Stimulated activated CD4-positive, alpha-beta T cell treated with anti-CD3 and anti-CD28 coated beads, Interleukin-2, amount 100 ng/mL, for 48 hours (primary cell): Measurements from ENCODE around the gene LRRK1.

Source experiments
- DNase-seq, 2 donors: peaks; one replicate each; pipeline ENCODE4 v3.0.0-alpha.2; 2020

LRRK1 gene, protein sequence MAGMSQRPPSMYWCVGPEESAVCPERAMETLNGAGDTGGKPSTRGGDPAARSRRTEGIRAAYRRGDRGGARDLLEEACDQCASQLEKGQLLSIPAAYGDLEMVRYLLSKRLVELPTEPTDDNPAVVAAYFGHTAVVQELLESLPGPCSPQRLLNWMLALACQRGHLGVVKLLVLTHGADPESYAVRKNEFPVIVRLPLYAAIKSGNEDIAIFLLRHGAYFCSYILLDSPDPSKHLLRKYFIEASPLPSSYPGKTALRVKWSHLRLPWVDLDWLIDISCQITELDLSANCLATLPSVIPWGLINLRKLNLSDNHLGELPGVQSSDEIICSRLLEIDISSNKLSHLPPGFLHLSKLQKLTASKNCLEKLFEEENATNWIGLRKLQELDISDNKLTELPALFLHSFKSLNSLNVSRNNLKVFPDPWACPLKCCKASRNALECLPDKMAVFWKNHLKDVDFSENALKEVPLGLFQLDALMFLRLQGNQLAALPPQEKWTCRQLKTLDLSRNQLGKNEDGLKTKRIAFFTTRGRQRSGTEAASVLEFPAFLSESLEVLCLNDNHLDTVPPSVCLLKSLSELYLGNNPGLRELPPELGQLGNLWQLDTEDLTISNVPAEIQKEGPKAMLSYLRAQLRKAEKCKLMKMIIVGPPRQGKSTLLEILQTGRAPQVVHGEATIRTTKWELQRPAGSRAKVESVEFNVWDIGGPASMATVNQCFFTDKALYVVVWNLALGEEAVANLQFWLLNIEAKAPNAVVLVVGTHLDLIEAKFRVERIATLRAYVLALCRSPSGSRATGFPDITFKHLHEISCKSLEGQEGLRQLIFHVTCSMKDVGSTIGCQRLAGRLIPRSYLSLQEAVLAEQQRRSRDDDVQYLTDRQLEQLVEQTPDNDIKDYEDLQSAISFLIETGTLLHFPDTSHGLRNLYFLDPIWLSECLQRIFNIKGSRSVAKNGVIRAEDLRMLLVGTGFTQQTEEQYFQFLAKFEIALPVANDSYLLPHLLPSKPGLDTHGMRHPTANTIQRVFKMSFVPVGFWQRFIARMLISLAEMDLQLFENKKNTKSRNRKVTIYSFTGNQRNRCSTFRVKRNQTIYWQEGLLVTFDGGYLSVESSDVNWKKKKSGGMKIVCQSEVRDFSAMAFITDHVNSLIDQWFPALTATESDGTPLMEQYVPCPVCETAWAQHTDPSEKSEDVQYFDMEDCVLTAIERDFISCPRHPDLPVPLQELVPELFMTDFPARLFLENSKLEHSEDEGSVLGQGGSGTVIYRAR (N-terminal part only)

DNA sequence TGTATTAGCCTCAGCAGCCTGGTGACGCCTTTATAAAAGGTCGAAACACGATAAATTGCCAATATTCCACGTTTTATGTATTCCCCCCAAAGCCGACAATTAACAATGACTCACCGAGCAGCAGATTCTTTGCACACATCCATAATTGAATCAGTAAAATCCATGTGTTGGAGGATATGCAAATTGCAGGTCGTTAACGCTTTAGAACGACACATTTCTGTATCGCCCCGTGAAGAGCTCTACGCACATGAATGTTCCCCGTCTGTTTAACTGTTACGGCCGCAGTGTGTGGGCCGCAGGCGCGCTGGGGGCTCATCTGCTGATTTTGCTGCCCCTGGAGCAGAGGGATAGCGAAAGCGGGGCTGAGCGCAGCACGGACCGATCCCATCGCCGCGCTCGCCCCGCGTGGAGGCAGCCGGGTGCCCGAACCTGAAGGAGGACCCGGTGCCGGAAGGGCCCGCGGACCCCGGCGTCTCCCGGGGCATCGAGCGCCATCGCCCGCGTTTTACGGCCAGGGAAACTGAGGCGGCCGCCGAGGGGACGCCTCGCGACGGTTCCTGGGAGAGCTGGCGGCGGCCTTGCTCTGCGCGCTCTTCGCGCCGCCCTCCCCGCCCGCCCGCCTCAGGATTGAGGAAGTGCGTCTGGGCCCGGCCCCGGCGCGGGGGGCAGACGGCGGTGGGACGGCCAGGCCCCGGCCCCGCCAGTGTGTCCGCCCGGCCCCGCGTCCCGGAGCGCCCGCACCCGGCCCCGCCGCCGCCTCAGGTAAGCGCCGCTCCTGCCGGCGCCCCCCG lies at the start of gene LRRK1:
Gene LRRK1, plus strand, starts transcription at position 668 of the 791 bp plus-strand sequence. CDS start 5,276 bp downstream, outside the sequence.
- DNase-seq, result peak; percentile 7

DNA sequence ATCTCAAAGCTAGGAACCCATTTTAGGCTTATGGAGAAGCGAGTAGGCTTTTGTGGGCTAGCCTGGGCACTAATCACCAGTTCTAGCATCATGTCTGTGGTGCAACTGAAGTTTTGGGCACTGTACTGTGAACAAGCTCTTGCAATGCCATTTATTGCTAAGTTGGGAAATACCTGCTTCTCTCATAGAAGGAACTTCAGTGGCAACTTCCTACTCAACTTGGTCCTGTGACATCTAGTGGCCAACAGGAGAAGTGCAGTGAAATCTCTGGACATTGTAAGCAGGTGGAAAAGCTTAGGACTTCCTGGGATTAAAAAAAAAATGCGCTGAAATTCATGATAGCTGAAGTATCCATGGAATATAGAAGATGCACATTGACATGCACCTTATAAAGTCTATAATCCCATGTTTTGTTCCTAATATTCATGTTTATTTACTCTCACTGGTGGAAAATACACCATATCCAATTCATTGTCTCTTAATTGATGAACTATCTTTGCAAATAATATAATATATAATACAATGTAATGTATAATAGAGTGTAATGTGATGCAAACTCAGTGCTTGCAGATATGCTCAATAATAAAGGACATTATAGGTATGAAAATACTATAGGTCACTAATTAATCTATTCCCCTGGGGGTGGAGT lies 46.0 kb upstream of the LRRK1 start:
- peak; percentile 34 to 43 for DNase-seq

DNA sequence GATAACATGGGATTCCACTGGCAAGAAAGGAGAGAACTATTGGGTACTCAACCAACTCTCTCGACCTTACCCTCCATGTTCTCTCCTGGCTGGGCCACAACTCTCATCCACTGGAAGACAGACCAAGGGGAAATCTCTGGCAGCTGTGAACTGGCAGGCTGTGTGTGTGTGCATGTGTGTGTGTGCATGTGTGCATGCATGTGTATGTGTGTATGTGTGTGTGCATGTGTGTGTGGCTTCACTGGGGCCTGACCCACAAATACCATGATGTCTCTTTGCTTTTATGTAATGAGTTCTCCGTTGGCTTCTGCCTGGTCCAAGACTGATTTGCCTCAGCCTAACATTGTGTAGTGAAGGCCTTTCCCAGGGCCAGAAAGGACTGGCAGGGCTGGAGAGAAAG lies 43.7 kb upstream of the LRRK1 start:
- DNase-seq, result no peak

DNA sequence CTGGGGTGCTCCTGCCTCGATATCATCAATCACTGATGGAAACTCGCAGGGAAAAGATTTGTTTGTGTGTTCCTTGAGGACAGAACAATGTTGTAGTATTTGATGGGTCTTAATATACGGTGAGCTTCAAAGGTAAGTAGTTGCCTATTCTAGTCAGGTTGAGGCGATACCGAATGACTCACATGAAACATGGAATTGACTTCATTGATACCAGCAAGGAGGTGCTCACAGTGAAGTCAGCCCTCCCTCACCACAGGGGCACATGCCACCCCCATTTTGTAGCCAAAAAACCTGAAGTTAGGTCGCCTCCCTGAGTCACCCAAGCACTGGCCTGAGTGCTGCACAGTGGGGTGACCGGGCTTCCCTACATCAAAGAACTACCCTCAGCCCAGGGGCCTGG lies 43.2 kb upstream of the LRRK1 start:
- DNase-seq, result no peak

DNA sequence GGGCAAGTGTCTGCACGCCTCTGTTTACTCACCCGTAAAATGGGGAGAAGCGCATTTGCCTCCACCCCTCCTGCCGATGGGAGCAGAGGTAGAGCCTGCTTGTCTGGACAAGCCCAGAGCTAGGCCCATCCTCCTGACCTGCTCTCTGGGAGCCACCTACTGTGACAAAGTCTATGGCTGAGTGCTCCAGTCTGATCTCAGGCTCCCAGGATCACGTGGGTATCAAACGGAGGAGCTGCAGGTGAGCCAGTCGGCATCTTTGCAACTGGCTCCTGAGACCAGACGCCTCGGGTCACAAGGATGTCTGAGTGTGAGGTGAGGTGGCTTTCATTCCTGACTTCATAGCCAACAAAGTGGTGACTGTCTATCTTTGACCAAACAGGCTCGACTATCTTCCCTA lies 41.6 kb upstream of the LRRK1 start:
- no peak for DNase-seq

DNA sequence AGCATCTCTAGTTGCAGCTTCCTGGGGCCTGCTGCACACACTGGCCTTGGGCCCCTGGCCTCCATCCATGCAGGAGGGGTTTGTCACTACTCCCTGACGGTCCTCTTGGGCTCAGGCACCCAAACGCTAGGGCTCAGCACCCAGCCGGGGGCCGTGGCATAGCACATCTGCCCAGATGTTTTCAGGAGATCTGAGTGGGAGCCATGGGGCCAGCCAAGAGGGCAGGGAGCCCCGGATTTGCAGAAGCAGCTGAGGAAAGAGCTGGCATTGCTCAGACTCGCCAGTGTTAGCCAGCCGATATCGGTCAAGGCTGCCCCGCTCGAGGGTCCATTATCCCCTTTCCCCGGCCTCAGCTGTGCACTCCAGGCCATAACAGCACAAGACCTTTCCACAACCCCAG lies 41.0 kb upstream of the LRRK1 start:
- DNase-seq, result no peak

DNA sequence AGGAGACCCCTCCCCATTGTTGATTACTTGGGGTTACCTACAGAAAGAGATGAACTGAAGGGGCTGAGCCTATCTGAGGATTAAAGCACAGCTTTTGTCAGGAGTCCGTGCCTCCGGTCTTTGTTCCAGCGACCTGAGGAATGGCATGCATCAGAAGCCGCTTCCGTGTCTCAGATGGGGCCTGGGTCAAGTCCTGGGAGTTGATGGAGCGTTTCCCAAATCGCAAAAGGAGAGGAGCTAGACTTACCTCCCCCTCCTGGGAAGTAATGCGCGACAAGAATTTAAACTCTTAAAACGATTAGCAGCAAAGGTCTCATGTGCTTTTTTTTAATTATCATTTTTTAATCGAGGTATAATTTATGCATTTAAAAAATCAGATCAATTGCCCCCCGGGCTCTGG lies 40.5 kb upstream of the LRRK1 start:
- no peak for DNase-seq

DNA sequence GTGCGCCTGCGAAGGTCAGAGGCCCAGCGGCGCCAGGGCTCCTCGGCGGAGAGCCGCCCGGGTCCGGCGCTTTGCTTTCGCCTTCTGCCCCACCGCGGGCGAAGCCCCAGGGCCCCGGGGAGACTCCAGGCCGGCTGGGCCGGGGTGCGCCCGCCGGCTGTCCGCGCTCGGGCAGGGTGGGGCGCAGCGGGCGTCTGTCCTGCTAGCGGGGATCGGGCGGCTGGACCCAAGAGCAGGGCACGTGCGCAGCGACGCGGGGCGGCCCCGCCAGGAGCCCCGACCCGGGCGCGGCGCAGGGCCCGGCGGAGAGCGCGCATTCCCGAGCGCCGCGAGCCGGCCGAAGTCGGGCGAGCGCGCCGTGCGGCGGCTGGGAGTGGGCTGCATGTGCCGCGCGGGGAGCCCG lies 40.1 kb upstream of the LRRK1 start:
- no peak for DNase-seq

DNA sequence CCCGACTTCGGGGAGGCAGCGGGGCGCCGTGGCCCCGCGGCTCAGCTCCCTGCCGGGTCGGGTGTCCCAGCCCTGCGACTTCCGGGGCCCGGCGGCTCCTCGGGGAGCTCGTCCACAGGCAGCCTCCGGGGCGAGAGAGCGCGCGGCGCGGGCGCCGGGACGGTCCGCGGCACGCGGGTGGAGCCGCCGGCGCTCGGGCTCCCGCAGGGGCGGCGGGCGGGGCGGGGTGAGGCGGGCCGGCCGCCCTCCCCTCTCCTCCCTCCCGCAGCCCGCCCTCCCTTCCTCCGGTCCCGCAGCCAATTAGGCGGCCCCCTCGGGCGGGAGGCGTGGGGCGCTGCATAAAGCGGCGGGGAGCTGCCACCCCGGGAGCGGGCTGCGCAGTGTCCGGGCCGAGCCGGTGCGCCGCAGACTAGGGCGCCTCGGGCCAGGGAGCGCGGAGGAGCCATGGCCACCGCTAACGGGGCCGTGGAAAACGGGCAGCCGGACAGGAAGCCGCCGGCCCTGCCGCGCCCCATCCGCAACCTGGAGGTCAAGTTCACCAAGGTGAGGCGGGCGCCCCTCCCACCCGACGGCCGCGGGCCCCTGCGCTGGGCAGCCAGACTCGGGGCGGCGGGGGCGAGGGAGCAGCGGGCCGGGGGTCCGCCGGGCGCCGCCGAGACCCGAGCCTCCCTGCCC lies 39.6 kb upstream of the LRRK1 start, which contains the start of gene ALDH1A3:
Gene ALDH1A3, plus strand, starts transcription at position 368 of the 675 bp plus-strand sequence. Its CDS starts 77 bp downstream, at position 445.
- no peak for DNase-seq

DNA sequence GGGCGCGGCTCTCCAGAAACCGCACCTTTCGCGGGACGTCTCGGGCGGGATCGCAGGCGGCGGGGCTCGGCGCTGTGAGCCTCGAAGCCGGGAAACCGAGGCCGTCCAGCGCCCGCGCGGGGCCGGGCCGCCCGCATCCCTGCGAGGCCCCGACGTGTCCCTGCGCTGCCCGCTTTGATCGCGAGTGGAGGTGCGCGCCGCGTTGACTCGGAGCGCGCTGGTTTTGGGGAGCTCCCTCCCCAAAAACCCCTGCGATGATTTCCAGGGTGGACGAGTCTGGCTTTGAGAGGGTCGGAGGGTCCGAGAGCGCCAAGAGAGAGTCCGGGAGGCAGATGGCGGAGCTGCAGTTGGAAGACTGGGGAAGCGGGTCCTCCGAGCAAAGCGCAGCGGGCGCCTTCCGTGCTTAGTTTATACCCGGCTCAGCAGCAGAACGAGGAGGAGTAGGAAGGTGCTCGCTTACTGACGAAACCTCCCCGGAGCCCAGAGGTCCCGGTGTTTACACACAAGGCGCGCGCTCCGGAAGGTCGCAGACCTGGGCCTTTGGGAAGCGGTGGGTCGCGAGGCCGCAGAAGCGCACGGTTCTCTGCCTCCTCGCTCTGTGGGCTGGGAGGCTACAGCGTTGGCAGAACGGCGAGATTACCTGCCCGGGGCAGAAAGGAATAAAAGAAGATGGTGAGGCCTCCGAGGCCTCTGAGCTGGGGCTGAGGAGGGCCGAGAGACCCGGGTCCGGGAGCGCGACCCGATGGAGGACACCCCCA lies 38.8 kb upstream of the LRRK1 start:
- DNase-seq, result no peak

DNA sequence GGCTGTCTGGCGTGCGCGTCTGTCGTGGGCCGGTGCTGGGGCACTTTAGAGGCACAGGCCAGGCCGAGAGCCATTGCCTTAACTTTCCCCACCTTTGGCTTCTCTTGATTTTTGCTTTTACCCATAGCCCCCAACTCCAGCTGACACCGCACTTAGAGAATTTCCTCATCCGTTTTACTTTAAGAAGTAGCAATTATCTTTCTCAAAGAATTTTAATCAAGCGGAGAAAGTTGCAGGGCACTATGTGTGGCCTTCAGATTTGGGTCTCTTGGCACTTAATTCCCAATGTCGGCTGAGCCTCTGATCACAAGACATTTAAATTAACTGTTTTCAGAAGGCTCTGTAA lies 38.3 kb upstream of the LRRK1 start:
- DNase-seq, result no peak

DNA sequence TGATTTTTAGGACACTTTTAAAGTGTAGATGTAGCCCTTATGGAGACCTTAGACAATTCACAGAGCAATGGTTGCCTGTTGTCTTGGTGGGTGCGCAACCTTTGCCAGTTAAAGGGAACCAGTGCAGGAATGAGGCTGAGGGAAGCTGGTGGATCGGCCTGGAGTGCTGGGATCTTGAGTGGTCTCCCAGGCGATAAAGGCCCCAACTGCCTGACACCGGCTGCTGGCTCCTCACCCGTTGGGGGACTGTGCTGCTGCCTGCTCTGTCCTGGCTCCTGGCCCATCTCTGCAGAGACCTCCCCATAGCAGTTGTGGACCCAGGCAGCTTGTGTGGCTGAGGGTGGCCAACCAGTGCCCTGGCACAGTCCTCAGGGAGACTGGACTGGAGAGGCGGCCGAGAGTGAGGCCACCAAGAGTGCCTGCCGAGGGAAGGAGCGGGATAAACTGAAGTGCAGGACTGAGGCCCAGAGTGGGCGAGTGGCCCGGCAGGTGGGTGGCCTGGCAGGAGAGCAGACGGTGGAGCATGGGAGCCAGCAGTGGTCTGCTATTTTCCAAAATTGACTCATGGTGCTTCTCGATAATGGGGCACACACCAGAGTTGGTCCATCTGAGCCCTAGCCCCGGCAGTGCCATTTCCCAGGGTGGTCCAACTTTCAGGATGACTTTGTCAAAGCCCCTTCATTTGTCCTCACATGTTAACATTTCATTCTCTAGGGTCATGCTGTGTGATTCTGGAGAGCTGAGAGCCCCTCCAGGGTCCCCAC lies 37.4 kb upstream of the LRRK1 start:
- no peak for DNase-seq

DNA sequence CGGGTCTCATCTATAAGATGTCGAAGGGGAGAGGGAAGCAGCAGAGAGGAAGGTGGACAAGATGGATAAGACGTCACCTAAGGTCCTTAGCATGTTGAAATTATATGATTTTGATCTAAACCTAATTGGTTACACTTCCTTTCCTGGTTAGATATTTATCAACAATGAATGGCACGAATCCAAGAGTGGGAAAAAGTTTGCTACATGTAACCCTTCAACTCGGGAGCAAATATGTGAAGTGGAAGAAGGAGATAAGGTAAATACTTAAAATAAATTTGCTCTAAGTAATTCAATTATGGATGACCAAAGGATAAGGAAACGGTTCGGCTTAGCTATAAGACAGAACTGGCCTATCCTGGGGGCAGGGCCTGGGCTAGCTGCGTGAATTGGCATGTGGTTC lies 34.0 kb upstream of the LRRK1 start:
- DNase-seq, result no peak

DNA sequence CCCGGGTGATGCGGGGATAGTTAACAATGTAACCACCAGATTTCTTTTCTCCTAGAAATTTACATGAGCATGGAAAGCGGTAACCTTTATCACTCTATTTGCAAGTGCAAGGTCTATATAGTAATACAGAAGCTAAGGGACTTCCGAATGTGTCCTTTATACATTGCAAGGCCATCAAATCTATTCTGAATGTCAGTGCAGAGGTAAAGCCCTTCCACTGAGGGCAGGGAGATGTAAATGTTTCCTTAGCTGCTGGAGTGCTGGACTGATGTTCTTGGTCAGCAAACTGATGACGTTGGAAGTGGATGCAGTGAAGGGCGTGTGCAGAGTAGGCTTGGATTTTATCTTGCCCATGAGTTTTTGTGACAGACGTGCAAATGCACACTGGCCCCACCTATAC lies 33.3 kb upstream of the LRRK1 start:
- no peak for DNase-seq

DNA sequence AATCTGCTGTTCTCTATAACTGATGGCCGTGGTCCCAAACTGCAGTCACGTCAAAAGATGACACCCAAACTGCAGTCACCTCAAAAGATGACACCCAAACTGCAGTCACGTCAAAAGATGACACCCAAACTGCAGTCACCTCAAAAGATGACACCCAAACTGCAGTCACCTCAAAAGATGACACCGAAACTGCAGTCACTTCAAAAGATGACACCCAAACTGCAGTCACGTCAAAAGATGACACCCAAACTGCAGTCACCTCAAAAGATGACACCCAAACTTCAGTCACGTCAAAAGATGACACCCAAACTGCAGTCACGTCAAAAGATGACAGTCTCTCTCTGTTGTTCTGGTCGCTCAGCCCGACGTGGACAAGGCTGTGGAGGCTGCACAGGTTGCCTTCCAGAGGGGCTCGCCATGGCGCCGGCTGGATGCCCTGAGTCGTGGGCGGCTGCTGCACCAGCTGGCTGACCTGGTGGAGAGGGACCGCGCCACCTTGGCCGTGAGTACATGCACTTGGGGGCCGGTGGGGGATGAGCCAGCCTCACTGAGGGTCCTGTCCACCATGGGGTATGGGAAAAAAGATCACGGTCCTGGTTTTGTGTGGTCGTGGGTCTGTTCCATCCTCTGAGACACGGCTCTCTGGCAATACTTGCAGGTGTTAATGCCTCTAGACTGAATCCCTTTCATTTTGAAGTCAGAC lies 31.8 kb upstream of the LRRK1 start:
- no peak for DNase-seq

DNA sequence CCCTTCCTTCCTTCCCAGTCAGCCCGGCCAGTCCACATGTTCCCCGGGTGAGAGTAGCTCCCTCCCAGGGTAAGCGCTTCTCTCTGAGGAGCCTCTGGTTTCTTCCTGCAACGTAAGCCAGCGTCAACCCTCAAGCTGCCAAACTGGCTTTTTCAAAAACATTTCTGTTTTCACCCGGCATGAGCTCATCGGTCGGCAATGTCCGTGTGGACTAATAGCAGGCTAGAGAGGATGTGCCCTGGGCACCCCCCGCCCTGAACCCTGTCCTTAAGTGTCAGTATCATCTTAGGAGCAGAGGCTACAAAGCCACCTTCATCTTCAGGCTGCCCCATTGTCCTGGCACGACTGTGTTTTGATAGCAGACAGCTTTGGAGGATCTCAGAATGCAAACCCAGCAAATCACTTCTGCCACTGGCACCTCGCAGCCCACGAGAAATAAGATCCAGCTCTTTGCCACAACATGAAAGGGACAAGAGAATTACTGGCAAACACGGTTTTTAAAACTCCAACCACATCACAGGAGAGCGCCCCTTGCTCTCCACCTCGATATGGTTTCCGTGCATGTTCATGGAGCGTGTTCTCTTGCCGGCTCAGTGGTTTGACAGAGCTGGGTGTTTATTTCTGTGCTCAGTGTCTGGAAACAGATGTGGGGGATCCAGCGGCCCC lies 29.6 kb upstream of the LRRK1 start:
- DNase-seq, result no peak

DNA sequence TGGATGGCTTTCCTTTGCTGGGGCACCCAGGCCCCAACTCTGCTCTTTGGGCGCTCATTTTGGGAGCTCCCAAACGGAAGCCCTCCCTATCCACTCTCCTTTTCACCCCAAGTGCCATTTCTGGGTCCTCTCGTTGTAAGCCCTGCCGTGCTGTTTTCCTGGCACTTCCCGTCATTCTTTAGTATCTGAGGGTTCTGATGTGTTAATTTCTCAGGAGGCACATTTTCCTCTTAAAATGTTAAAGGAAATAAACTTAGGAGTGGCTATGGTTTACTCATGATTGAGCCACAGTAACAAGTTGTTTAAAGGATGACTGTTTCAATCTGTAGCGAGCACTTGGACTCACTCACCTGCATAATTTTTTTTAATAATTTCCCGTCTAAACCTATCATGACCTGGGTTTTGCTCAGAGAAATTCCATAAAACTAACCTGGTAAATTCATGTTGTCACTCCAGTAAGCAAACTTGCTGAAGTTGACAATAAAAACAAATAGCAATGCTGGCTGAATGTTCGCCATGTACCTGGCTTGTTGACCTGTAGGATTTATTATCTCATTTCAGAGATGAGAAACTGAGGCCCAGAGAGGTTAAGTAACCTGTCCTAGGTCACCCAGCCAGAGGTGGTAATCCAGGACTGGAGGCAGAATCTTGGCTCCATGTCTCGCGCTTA lies 29.0 kb upstream of the LRRK1 start:
- DNase-seq, result no peak

DNA sequence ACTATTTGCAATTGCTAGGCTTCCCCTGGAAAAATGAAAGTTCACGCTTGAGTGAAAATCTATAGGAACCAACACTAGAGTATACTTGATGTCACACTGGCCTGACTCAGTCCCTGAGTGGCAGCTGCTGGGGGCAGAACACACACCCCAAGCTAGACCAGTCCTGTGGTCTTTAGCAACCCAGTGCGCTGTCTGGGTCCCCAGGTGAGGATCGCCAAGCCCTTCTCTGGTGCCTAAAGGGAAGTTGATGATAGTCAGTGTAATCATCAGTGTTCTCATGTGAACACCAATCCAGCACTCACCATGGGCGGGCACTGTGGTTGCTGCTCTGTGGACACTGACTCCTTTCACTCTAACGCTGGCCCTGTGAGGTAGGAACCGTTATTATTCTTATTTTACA lies 28.3 kb upstream of the LRRK1 start:
- no peak for DNase-seq
